ENCODE data around the gene PTPRB.

GRCh38 chr12:70628701-70629480, 8.3 kb downstream of the PTPRB start:
- TF ChIP-seq TAF1 (IDR thresholded peaks at IDR 0.05; ENCODE audit: borderline replicate concordance, insufficient read depth, low read length), result no peak
- no peak for TF ChIP-seq POLR2AphosphoS5 (IDR thresholded peaks at IDR 0.05; ENCODE audit: low read depth, low read length)
- TF ChIP-seq SIN3A (IDR thresholded peaks at IDR 0.05; ENCODE audit: borderline replicate concordance, insufficient read depth, low read length), result no peak

All from PFSK-1 (cell line).